Natural killer cell treated with Interleukin-12 subunit alpha and Interleukin-12 subunit beta and Interleukin-15 and Interleukin-18, amount 100 ng/mL, for 72 hours (primary cell): ENCODE data around the gene RUFY2. TPM values are rescaled to one million over a fixed set of nuclear protein-coding genes. Genes with fewer than 3 reads are reported as not detected.

ENCODE experiments used
- ATAC-seq, 2 donors: fragments of 150-1000 bp; cut with Tn5 transposase in 1 of 2; sonication (Bioruptor Pico), chemical (Tn5 transposase) in 1 of 2; 2 replicates each; pipeline ENCODE4 v1.10.0; 2021
- DNase-seq: peaks from one replicate; pipeline ENCODE4 v3.0.0; 2022; ENCODE audit warnings: low spot score
- H3K27ac Mint-ChIP-seq, 2 donors: 1 replicate in 1 of 2; 2 replicates in 1 of 2; pipeline ENCODE4 v1.8.0; 2022; ENCODE audit warnings: mixed read lengths in 2 of 2, mild to moderate bottlenecking in 1 of 2, moderate library complexity in 1 of 2
- H3K27me3 Mint-ChIP-seq, 2 donors: 1 replicate in 1 of 2; 2 replicates in 1 of 2; pipeline ENCODE4 v1.8.0; 2022; ENCODE audit warnings: mixed read lengths in 2 of 2
- H3K36me3 Mint-ChIP-seq: one replicate; pipeline ENCODE4 v1.8.0; 2022; ENCODE audit warnings: mixed read lengths
- H3K4me1 Mint-ChIP-seq, 2 donors: 1 replicate in 1 of 2; 2 replicates in 1 of 2; pipeline ENCODE4 v1.8.0; 2022; ENCODE audit warnings: low read depth in 2 of 2, mixed read lengths in 2 of 2, mild to moderate bottlenecking in 1 of 2
- H3K4me3 Mint-ChIP-seq: one replicate; pipeline ENCODE4 v1.8.0; 2022; ENCODE audit warnings: mixed read lengths
- H3K9me3 Mint-ChIP-seq: 2 replicates; pipeline ENCODE4 v1.8.0; 2022; ENCODE audit warnings: mixed read lengths
- total RNA-seq, 2 donors: library from RNA; stranded (reverse); gene quantifications; one replicate each; pipeline ENCODE4 v1.2.3, GENCODE V29; 2022

Gene RUFY2
- total RNA-seq, 2 donors from 2014 or later = 15.7 to 23.4 TPM

DNA sequence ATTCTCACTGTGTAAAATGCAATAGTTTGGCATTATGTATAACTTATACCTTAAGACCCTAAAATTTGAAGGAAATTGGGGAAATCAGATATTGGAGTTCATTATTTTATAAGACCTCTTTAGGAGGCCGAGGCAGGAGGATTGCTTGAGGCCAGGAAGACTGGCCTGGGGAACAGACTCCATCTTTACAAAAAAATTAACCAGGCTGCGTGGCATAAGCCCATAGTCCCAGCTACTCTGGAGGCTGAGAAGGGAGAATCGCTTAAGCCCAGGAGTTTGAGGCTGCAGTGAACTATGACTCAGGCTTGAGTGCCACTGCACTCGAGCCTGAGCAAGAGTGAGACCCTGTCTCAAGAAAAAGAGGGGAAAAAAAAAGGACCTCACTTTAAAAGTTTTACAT lies 60.3 kb downstream of the RUFY2 start:
- ATAC-seq = no peak
- Mint-ChIP-seq H3K27ac (peak overlapping the region in 1 of 2 donors; percentile 80), H3K36me3 (peaks cover 28% of the 10 kb centered on the region)

DNA sequence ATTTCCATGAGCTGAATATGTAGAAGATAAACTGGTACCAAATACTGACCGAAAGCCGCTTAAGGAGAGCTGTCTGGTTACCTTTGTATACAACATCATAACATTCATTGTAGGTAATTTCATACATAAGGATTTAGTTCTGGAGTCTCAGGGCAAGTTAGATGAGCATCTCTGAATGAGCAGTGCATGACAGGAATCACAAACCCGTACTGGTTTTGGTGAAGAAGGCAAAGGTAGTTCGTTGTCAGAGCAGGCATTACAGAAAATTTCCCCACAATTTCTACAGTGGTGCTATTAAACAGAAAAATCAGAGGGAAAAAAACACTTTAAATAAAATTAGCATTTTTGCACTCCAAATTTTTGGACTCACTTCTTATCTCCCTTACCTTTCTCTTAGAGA lies 61.5 kb downstream of the RUFY2 start:
- H3K4me1 Mint-ChIP-seq = peaks cover 10 to 18% of the 10 kb centered on the region in 2 donors
- peak overlapping the region; percentile 15 to 80 for H3K27ac Mint-ChIP-seq
- H3K36me3 Mint-ChIP-seq = peaks cover 38% of the 10 kb centered on the region

More for the DNA sequence above, 60.3 kb downstream of the RUFY2 start:
- H3K27me3 Mint-ChIP-seq = no peaks in the 10 kb centered on the region
- no peaks in the 10 kb centered on the region for H3K9me3 Mint-ChIP-seq
- H3K4me1 Mint-ChIP-seq = peaks cover 5 to 12% of the 10 kb centered on the region in 2 donors
- no peak overlapping the region for H3K4me3 Mint-ChIP-seq
- DNase-seq = no peak

DNA sequence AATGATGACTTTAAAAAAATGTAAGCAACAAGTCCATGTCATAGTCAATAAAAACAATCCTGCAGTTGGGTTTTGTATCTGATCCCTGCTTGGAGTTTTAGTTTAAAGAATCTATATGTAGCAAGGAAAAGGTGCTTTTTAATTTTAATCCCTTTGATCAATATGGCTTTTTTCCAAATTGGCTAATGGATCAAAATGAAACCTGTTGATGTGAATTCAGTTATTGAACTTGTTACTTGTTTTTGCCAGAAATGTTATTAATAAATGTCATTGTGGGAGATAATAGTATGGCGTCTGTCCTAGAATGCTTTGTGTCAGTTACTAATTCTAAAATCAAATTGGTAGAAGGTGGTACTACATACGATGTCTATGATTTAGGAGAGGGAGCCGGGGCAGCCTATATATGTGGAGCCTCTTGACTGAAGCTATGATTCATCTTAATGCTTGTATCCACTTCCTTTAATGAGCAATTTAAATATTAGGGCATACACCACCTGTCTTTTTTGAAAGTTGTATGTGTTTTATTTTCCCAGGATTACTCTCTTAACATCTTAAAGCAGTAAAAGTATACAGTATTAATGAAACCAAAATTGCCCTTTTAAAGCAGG lies 64.1 kb downstream of the RUFY2 start:
- Mint-ChIP-seq H3K4me3 (no peak overlapping the region), H3K36me3 (peaks cover 62% of the 10 kb centered on the region), H3K4me1 (peaks cover 14 to 21% of the 10 kb centered on the region in 2 donors), H3K27me3 (no peaks in the 10 kb centered on the region), H3K9me3 (no peaks in the 10 kb centered on the region), H3K27ac (no peak overlapping the region)
- no peak for ATAC-seq
- DNase-seq = no peak

More for the DNA sequence above, 61.5 kb downstream of the RUFY2 start:
- H3K4me3 Mint-ChIP-seq = no peak overlapping the region
- no peak for ATAC-seq
- no peak for DNase-seq
- H3K27me3 Mint-ChIP-seq = no peaks in the 10 kb centered on the region
- H3K9me3 Mint-ChIP-seq = no peaks in the 10 kb centered on the region

DNA sequence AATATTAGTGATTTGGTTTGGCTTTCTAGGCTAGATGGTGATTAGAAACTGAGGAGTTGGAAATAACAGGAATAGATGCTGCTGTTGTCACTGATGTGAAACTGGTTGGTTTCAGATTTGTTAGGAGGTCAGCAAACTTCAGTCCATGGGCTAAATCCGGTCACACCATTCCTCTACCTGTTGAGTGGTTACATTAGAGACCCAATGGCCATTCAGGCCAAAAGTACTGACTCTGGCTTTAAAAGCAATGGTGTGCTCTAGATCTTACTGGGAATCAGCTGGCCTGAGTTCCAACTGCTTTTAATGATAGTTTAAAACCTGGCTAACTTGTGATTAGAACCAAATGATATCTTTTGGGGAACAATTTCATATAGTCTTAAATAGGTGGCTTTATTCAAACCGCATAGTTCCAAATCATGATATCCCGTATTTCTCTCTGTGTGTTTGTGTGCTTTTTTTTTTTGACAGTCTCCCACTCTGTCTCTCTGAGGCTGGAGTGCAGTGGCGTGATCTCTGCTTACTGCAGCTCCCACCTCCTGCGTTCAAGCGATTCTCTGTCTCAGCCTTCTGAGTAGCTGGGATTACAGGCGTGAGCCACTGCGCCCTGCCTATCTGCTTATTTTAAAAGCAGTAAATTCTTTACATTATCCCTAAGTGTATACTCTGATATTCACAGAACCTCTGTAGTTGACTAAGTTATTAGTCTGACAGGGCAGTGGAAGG lies 66.6 kb downstream of the RUFY2 start:
- H3K27ac Mint-ChIP-seq = no peak overlapping the region
- DNase-seq (no peak), ATAC-seq (no peak)
- H3K9me3 Mint-ChIP-seq = no peaks in the 10 kb centered on the region
- no peak overlapping the region for H3K4me3 Mint-ChIP-seq
- H3K27me3 Mint-ChIP-seq = no peaks in the 10 kb centered on the region
- peaks cover 73% of the 10 kb centered on the region for H3K36me3 Mint-ChIP-seq
- H3K4me1 Mint-ChIP-seq = peaks cover 31 to 41% of the 10 kb centered on the region in 2 donors

DNA sequence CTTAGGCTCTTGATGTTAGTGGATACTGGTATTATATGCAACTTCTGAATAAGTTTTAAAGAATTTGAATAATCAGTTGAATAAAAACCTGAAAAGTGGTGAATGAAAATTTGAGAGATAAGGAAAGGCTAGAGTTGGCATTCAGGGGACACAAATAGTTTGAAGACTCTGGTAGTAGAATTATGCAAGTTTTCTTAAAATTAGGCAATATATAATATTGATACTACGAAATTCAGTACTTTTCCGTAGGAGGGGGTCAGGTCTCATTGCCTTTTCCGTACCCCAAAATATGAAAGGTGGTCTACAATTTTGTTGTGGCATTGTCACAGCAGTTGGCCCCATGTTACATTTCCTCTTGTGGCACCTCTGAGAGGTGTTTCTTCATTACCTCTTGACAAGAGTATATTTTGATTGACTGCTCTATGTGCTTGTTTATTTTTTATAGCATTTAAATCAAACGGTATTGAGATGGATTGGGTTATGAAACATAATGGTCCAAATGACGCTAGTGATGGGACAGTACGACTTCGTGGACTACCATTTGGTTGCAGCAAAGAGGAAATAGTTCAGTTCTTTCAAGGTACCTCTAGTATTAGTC lies 70.2 kb downstream of the RUFY2 start:
- Mint-ChIP-seq H3K27ac (peak overlapping the region; percentile 95 to 98), H3K27me3 (no peaks in the 10 kb centered on the region), H3K4me1 (peaks cover 47 to 68% of the 10 kb centered on the region in 2 donors), H3K9me3 (no peaks in the 10 kb centered on the region), H3K36me3 (peaks cover 67% of the 10 kb centered on the region), H3K4me3 (peak overlapping the region; percentile 94)
- DNase-seq = no peak
- ATAC-seq = no peak

DNA sequence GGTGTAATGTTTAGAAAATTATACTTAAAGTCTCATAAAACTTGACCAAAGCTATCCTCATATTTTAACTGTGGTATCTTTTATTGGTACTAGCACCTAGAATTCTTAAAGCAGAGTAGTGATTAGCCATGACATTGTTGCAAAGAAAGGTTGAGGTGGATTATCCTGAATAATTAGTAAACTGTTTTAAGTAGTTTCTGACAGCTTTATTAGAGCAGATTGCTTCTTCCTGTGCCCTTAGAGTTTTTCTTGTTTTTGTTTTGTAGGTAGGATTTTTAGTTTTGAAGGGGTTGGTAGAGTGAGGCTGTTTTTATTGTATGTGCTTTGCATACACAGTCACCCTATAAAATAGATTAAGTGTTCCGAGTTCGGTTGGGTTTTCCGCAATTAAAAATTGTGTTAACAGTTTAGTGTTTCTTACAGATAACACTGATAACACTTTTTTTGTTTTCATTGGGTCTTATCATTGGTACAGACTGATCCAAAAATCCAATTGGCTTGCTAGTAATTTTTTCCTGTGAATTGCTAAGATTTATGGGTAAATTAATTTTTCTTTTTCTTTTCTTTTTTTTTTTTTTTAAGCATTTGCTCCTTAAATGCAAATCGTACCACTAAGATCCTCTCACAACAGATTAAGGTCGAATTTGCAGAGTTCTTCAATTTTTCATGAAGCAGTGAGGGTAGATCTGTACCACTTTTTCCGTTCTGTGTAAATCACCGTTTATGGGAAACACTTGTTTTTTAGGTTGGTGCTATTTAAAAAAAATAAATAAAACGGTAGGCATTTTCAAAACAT lies 72.2 kb downstream of the RUFY2 start:
- no peaks in the 10 kb centered on the region for H3K27me3 Mint-ChIP-seq
- DNase-seq = no peak
- H3K36me3 Mint-ChIP-seq = peaks cover 50% of the 10 kb centered on the region
- peak overlapping the region; percentile 95 to 98 for H3K27ac Mint-ChIP-seq
- peaks cover 53 to 67% of the 10 kb centered on the region in 2 donors for H3K4me1 Mint-ChIP-seq
- ATAC-seq = no peak
- H3K4me3 Mint-ChIP-seq = peak overlapping the region; percentile 94
- H3K9me3 Mint-ChIP-seq = no peaks in the 10 kb centered on the region

DNA sequence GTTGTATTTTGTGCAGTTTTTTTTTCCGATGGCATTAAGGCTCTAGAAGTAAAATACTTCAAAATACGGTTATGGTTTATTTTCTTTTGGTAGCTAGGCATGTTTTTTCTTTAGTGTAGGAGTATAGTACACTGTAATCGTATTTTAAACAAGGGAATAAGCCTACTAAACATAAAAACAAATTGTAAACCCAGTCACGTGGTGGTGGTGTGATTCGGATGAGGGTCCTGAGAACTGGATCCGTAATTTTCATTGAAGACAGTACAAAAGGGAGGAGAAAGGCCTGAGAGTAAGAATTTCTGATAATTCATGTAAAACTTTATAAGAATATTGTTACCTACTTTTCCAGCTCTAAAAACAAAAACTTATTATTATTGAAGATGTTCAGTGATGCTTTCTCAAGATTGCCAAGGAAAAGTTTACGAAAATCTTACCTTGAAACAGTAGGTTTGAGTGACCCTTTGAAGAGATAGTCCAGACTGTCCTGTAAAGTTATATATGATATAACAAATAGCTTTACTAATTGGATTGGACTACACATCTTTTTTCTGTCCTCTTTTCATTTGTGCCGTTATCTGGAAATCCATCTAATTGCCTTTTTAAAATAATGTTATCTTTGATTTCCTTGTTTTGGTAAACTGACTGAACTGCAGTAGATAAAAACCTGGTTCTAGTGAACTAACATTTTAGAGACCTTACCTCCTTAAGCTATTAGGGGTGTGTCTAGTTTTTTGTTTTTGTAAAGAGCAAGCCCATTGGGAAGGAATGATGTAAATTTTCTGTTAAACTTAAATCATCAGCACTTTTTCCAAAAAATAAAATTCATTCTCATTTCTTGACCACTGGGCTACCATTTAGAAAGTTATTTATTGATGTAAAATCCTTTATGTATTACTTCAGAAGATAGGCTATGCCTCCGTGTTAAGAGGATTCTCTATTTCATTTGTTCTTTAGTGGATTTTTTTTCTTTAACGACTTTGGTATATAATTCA lies 73.3 kb downstream of the RUFY2 start:
- H3K4me1 Mint-ChIP-seq = peaks cover 53 to 64% of the 10 kb centered on the region in 2 donors

DNA sequence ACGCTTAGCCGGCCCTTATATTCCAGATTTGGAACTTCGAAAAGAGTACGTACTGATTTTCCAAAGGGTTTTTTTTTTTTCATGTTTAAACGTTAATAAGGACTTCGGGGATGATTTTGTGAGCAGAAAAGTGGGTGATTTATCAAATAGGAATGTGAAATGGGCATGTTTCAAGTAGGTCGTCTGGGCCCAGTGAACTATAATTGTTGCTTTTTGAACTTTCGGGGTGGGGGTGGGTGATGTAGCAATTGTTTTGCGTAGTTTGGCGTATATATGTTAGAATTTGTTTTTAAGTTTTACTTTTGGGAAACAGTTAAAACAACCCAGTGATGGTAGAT lies 74.0 kb downstream of the RUFY2 start:
- H3K36me3 Mint-ChIP-seq = peaks cover 32% of the 10 kb centered on the region
- ATAC-seq (no peak), DNase-seq (no peak)
- peaks cover 54 to 64% of the 10 kb centered on the region in 2 donors for H3K4me1 Mint-ChIP-seq
- H3K27me3 Mint-ChIP-seq = peaks cover 4 to 6% of the 10 kb centered on the region in 2 donors
- peak overlapping the region; percentile 95 to 98 for H3K27ac Mint-ChIP-seq
- peak overlapping the region; percentile 94 for H3K4me3 Mint-ChIP-seq
- no peaks in the 10 kb centered on the region for H3K9me3 Mint-ChIP-seq

More for the DNA sequence above, 73.3 kb downstream of the RUFY2 start:
- H3K27me3 Mint-ChIP-seq = no peaks in the 10 kb centered on the region
- H3K27ac Mint-ChIP-seq = peak overlapping the region; percentile 95 to 98
- DNase-seq (no peak), ATAC-seq (no peak)
- no peaks in the 10 kb centered on the region for H3K9me3 Mint-ChIP-seq
- H3K36me3 Mint-ChIP-seq = peaks cover 39% of the 10 kb centered on the region
- H3K4me3 Mint-ChIP-seq = peak overlapping the region; percentile 94

DNA sequence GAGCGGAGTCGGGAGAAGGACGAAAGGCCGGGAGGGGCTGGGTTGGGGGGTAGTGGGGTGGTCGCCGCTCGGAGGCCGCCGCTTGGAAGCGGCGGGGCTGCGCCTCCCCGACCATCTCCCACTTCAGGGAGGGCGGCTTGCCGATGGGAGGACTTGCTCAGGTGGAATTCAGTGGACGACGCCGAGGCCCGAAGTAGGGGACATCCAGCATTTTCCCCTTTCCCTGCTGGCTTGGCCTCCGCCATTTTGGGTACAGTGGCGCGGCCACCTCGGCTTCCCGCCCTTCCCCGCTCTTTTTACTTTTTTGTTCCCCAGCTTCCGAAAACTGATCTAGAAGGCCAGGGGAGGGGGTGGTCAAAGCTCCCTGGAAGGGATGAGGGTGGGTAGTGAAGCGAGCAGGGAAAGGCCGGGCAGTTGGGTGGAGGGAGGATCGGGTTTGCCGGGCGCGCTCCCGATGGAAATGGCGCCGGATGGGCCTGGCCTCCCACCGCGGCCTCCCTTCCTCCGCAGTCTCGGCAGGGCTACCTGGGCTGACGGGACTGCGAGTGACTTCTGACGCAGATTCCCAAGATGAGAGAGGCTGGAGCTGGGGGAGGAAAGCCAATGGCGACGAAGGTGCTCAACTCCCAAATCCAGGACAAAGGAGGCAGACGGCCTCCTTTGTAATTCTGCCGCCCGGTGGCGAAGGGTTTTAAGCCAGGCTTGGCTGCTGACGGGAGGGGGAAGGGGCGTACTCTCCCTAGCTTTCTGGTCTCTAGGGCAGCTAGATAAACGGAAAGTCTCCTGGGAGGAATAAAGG lies 74.6 kb downstream of the RUFY2 start, which contains the start of gene PBLD:
PBLD (minus strand) TSS at position 670 of the 799 bp plus-strand sequence. CDS start 26,084 bp downstream, outside the sequence.
- Mint-ChIP-seq H3K27me3 (peaks cover 4 to 6% of the 10 kb centered on the region in 2 donors), H3K9me3 (no peaks in the 10 kb centered on the region), H3K36me3 (peaks cover 28% of the 10 kb centered on the region), H3K27ac (peak within 1 kb of the TSS; percentile 95 to 98), H3K4me1 (peaks cover 49 to 59% of the 10 kb centered on the region in 2 donors), H3K4me3 (peak within 1 kb of the TSS; percentile 94)
- ATAC-seq = peak; percentile 22 to 36
- peak; percentile 65 for DNase-seq

DNA sequence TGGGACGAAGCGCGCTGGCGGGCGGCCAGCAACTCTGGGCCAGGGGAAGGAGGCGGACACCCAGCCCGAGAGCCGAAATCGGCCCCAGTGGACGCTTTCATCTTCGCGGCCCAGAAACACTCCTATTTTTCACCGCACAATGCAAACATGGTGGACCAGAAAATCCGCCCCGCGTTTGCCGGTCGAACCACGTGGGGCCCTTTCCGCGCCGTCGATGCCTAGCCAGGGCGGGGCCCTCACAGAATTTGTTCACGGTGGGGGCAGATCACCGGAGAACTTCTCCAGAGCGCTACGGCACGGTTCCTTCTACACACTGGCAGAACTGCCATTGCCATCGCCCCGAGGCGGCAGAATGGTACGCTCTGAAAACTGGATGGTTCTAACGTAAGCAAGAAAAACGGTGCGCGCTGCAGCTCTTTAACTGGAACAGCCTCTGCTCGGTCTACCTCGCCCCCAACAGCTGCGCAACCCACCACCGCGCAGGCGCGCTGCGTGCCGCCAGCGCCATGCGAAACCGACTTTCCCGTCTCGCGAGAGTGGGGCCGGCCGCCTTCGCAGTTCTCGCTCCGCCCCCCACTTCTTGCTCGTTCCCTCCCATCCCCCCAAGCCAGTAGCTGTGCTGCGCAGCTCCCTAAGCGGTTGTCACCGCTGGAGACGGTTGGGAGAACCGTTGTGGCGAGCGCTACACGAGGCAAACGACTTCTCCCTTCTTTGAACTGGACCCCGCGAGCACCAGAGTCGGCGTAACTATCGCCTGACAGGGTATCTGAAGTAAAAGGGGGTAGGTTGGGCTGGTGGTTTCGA lies 75.4 kb downstream of the RUFY2 start, which contains the start of gene HNRNPH3:
HNRNPH3 (plus strand) TSS at position 610 of the 804 bp plus-strand sequence. CDS start 5,158 bp downstream, outside the sequence.
- H3K9me3 Mint-ChIP-seq = no peaks in the 10 kb centered on the region
- ATAC-seq (peak; percentile 92 to 95), DNase-seq (peak; percentile 99)
- H3K36me3 Mint-ChIP-seq = peaks cover 20% of the 10 kb centered on the region
- peak within 1 kb of the TSS; percentile 95 to 98 for H3K27ac Mint-ChIP-seq
- peaks cover 4 to 6% of the 10 kb centered on the region in 2 donors for H3K27me3 Mint-ChIP-seq
- peaks cover 42 to 51% of the 10 kb centered on the region in 2 donors for H3K4me1 Mint-ChIP-seq
- peak within 1 kb of the TSS; percentile 94 for H3K4me3 Mint-ChIP-seq

DNA sequence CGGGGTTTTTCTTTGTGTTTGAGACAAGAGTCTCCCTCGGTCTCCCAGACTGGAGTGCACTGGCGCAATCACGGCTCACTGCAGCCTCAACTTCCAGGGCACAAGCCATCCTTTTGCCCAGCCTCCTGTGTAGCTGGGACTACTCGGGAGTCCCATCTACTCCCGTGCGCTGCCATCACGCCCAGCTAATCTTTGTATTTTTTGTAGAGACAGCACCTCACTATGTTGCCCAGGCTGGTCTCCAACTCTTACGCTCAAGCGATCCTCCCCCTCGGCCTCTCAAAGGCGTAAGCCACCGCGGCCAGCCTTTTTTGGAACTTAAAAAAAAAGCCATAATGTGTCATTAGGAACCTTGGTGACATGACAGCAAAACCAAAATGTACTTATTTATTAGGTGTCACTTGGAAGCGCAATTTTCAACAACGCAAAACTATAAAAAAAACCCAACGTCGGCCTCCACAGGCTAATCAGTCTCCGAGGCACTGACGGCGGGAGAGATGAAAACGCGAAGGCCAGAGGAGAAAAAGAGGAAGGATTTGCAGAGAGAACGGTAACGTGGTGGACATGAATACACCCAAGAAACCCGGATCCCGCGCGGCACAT lies 76.1 kb downstream of the RUFY2 start:
- H3K27ac Mint-ChIP-seq = peak overlapping the region; percentile 95 to 98
- peaks cover 17% of the 10 kb centered on the region for H3K36me3 Mint-ChIP-seq
- no peaks in the 10 kb centered on the region for H3K9me3 Mint-ChIP-seq
- DNase-seq (no peak), ATAC-seq (no peak)
- H3K4me1 Mint-ChIP-seq = peaks cover 36 to 44% of the 10 kb centered on the region in 2 donors
- peaks cover 4 to 6% of the 10 kb centered on the region in 2 donors for H3K27me3 Mint-ChIP-seq
- H3K4me3 Mint-ChIP-seq = peak overlapping the region; percentile 94
